ENCODE measurements around the gene UFL1.

Gene UFL1

GRCh38 chr6:96575359-96575758 lies 53.8 kb downstream of the UFL1 start:
- no peak for DNase-seq (ENCODE audit: low spot score)

- DNase-seq (ENCODE audit: low spot score), result no peak
Measured at GRCh38 chr6:96576221-96576620, 54.6 kb downstream of the UFL1 start.

- no peak for DNase-seq (ENCODE audit: low spot score)
Measured at GRCh38 chr6:96582021-96582420, 60.4 kb downstream of the UFL1 start.

- DNase-seq (ENCODE audit: low spot score), result no peak
Measured at GRCh38 chr6:96582436-96582835, 60.8 kb downstream of the UFL1 start.

- DNase-seq (ENCODE audit: low spot score), result no peak
Measured at GRCh38 chr6:96604420-96604819, 82.8 kb downstream of the UFL1 start.

All from SW480 (cell line).